ENCODE results near the gene PRRT1B. TPM values are rescaled to one million over a fixed set of nuclear protein-coding genes. Genes with fewer than 3 reads are reported as not detected.

The PRRT1B gene
- total and polyA plus RNA-seq, 9 of the 15 experiments (the other 6 are each of a cell fraction or from before 2014, with no cell fraction given), result not detected

DNA sequence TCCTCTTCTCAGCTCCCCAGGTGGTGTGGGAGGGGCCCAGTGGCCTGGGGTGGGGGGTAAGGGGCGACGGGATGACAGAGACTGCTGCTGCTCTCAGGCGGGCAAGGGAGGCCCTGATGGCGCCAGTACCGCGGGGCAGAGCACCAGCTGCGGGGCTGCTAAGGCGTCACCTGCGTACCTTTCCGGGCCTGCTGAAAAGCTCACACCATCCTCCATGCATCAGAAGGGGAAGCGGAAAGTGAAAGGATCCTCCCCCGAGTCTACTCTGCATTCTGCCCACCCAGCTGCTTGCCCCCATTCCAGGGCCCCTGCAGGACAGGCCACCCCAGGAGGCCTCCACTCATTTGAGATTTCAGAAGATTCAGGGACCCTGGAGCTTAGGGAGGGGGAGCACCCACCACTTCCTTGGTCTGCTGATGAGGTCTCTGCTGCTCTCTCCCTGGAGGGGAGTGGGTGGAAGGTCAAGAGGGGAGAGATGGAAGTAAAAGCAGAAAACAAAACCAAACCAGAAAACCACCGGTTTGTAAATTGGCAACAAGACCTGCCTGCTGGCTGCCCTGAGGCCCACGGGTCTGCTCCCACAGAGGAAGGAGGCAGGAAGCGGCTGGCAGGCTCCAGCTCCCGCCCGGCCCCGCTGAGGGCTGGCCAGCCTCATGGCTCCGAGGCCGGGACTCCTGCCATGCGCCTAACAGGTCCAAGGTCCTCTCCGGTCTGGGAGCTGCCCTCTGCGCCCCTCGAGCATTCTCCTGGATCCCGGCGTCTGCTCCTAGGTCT lies 33.6 kb downstream of the PRRT1B start:
- WGBS (ENCODE audit: insufficient coverage, low coverage, missing lambda C conversion rate), result 88% methylated on average over 13 of the region's 26 CpGs
- ChIA-PET POLR2A (interaction anchor here (0.6 kb wide), 1 partner anchor 49 kb away, joined by 5 read pairs; no protein-coding TSS in a partner anchor), CTCF (ENCODE audit: low intra/inter-chr PET ratio) (no interaction called here)
- in situ Hi-C loops (cut with MboI) (no loop called here), intact Hi-C loops (cut with micrococcal nuclease) (no loop called here)
- peaks cover 0 to 17% of the 10 kb centered on the region in 2 experiments; a peak in 1 of 5 replicates for H3K4me1 ChIP-seq (replicated peaks in 1 of 2; ENCODE audit: control insufficient read depth in 2 of 2, insufficient read depth in 2 of 2, low read length in 2 of 2)
- H3K9ac ChIP-seq (ENCODE audit: insufficient read depth in 1 of 2, low read depth in 2 of 2, low read length in 2 of 2), result no peak overlapping the region
- no peak overlapping the region for H2AFZ ChIP-seq (ENCODE audit: low read depth, low read length)
- H3K4me2 ChIP-seq (ENCODE audit: insufficient read depth, low read length), result no peak overlapping the region
- no peaks in the 10 kb centered on the region for H3K27me3 ChIP-seq (ENCODE audit: control insufficient read depth in 2 of 2, insufficient read depth in 2 of 2, low read length in 2 of 2)
- H3K9me3 ChIP-seq (replicated peaks; ENCODE audit: control insufficient read depth, insufficient read depth, low read depth, low read length), result no peaks in the 10 kb centered on the region
- no peaks in the 10 kb centered on the region for H4K20me1 ChIP-seq (replicated peaks; ENCODE audit: control insufficient read depth, insufficient read depth, low read length)
- H3K36me3 ChIP-seq (ENCODE audit: control insufficient read depth, insufficient read depth, low read length), result peaks cover 29% of the 10 kb centered on the region; the same call in 2 of the 3 replicates
- no TSS peak for BruUV-seq (replicated peaks)
- no peaks in the 10 kb centered on the region for H3K9me1 ChIP-seq (ENCODE audit: control insufficient read depth, insufficient read depth, low read length)
- no peak for ATAC-seq
- DNase-seq (ENCODE audit: extremely low read depth in 1 of 4, low spot score in 3 of 4), result no peak
- H3K27ac ChIP-seq (ENCODE audit: extremely low read depth, low read depth, low read length), result no peak overlapping the region
- H3K4me3 ChIP-seq, result no peak overlapping the region
- no peaks in the 10 kb centered on the region for H3K79me2 ChIP-seq (ENCODE audit: control insufficient read depth, insufficient read depth, low read length)
- FAIRE-seq, result no peak
- no peak for TF ChIP-seq KLF10 (CRISPR knock-in tag; IDR thresholded peaks at IDR 0.05)
- TF ChIP-seq, protein P1, sequence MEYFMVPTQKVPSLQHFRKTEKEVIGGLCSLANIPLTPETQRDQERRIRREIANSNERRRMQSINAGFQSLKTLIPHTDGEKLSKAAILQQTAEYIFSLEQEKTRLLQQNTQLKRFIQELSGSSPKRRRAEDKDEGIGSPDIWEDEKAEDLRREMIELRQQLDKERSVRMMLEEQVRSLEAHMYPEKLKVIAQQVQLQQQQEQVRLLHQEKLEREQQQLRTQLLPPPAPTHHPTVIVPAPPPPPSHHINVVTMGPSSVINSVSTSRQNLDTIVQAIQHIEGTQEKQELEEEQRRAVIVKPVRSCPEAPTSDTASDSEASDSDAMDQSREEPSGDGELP (CRISPR knock-in tag; IDR thresholded peaks at IDR 0.05; ENCODE audit: borderline replicate concordance), result no peak
- TF ChIP-seq ZC3H8 (IDR thresholded peaks at IDR 0.05), result no peak
- no peak for TF ChIP-seq XRCC5 (IDR thresholded peaks at IDR 0.05; ENCODE audit: low read depth, low read length)
- TF ChIP-seq, protein P2, sequence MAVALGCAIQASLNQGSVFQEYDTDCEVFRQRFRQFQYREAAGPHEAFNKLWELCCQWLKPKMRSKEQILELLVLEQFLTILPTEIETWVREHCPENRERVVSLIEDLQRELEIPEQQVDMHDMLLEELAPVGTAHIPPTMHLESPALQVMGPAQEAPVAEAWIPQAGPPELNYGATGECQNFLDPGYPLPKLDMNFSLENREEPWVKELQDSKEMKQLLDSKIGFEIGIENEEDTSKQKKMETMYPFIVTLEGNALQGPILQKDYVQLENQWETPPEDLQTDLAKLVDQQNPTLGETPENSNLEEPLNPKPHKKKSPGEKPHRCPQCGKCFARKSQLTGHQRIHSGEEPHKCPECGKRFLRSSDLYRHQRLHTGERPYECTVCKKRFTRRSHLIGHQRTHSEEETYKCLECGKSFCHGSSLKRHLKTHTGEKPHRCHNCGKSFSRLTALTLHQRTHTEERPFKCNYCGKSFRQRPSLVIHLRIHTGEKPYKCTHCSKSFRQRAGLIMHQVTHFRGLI (CRISPR knock-in tag; IDR thresholded peaks at IDR 0.05), result no peak
- TF ChIP-seq, protein P3, sequence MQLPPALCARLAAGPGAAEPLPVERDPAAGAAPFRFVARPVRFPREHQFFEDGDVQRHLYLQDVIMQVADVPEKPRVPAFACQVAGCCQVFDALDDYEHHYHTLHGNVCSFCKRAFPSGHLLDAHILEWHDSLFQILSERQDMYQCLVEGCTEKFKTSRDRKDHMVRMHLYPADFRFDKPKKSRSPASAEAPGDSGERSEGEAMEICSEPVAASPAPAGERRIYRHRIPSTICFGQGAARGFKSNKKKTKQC (CRISPR knock-in tag; IDR thresholded peaks at IDR 0.05), result no peak
- TF ChIP-seq, protein P4, sequence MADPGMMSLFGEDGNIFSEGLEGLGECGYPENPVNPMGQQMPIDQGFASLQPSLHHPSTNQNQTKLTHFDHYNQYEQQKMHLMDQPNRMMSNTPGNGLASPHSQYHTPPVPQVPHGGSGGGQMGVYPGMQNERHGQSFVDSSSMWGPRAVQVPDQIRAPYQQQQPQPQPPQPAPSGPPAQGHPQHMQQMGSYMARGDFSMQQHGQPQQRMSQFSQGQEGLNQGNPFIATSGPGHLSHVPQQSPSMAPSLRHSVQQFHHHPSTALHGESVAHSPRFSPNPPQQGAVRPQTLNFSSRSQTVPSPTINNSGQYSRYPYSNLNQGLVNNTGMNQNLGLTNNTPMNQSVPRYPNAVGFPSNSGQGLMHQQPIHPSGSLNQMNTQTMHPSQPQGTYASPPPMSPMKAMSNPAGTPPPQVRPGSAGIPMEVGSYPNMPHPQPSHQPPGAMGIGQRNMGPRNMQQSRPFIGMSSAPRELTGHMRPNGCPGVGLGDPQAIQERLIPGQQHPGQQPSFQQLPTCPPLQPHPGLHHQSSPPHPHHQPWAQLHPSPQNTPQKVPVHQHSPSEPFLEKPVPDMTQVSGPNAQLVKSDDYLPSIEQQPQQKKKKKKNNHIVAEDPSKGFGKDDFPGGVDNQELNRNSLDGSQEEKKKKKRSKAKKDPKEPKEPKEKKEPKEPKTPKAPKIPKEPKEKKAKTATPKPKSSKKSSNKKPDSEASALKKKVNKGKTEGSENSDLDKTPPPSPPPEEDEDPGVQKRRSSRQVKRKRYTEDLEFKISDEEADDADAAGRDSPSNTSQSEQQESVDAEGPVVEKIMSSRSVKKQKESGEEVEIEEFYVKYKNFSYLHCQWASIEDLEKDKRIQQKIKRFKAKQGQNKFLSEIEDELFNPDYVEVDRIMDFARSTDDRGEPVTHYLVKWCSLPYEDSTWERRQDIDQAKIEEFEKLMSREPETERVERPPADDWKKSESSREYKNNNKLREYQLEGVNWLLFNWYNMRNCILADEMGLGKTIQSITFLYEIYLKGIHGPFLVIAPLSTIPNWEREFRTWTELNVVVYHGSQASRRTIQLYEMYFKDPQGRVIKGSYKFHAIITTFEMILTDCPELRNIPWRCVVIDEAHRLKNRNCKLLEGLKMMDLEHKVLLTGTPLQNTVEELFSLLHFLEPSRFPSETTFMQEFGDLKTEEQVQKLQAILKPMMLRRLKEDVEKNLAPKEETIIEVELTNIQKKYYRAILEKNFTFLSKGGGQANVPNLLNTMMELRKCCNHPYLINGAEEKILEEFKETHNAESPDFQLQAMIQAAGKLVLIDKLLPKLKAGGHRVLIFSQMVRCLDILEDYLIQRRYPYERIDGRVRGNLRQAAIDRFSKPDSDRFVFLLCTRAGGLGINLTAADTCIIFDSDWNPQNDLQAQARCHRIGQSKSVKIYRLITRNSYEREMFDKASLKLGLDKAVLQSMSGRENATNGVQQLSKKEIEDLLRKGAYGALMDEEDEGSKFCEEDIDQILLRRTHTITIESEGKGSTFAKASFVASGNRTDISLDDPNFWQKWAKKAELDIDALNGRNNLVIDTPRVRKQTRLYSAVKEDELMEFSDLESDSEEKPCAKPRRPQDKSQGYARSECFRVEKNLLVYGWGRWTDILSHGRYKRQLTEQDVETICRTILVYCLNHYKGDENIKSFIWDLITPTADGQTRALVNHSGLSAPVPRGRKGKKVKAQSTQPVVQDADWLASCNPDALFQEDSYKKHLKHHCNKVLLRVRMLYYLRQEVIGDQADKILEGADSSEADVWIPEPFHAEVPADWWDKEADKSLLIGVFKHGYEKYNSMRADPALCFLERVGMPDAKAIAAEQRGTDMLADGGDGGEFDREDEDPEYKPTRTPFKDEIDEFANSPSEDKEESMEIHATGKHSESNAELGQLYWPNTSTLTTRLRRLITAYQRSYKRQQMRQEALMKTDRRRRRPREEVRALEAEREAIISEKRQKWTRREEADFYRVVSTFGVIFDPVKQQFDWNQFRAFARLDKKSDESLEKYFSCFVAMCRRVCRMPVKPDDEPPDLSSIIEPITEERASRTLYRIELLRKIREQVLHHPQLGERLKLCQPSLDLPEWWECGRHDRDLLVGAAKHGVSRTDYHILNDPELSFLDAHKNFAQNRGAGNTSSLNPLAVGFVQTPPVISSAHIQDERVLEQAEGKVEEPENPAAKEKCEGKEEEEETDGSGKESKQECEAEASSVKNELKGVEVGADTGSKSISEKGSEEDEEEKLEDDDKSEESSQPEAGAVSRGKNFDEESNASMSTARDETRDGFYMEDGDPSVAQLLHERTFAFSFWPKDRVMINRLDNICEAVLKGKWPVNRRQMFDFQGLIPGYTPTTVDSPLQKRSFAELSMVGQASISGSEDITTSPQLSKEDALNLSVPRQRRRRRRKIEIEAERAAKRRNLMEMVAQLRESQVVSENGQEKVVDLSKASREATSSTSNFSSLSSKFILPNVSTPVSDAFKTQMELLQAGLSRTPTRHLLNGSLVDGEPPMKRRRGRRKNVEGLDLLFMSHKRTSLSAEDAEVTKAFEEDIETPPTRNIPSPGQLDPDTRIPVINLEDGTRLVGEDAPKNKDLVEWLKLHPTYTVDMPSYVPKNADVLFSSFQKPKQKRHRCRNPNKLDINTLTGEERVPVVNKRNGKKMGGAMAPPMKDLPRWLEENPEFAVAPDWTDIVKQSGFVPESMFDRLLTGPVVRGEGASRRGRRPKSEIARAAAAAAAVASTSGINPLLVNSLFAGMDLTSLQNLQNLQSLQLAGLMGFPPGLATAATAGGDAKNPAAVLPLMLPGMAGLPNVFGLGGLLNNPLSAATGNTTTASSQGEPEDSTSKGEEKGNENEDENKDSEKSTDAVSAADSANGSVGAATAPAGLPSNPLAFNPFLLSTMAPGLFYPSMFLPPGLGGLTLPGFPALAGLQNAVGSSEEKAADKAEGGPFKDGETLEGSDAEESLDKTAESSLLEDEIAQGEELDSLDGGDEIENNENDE (IDR thresholded peaks at IDR 0.05; ENCODE audit: low read depth, low read length), result no peak
